B cell (primary cell): ENCODE measurements around the gene MOB3B. TPM values are rescaled to one million over a fixed set of nuclear protein-coding genes. Genes with fewer than 3 reads are reported as not detected.

Experiments
- ATAC-seq: fragments of 200-7000 bp; cut with Tn5 transposase; one replicate; pipeline ENCODE4 v1.10.0; 2021; ENCODE audit warnings: low read depth, mild to moderate bottlenecking, moderate number of reproducible peaks, moderate library complexity
- CTCF ChIA-PET: fragments of 350-600 bp; sonication (Branson Sonifier 250); formaldehyde crosslinking; loops from one replicate; lab custom pipeline; 2021; ENCODE audit warnings: antibody characterized with exemption, inconsistent platforms; lab: Charles Lee
- POLR2A ChIA-PET: fragments of 350-600 bp; sonication (Branson Sonifier 250); formaldehyde crosslinking; loops from one replicate; lab custom pipeline; 2021; ENCODE audit warnings: antibody characterized with exemption; lab: Charles Lee
- DNase-seq: peaks from one replicate; pipeline ENCODE4 v3.0.0; 2013
- H2AFZ ChIP-seq: 2 replicates; pipeline ENCODE4 v1.6.1; 2012; ENCODE audit warnings: mild to moderate bottlenecking, low read depth, low read length; ENCODE audit not compliant: insufficient read depth, poor library complexity, severe bottlenecking
- H3K27ac ChIP-seq, 2 donors: 1 replicate in 1 of 2; 2 replicates in 1 of 2; pipeline ENCODE4 v1.5.1; 2012 to 2013; ENCODE audit warnings: low read length in 2 of 2, mild to moderate bottlenecking in 2 of 2, moderate library complexity in 1 of 2
- H3K27me3 ChIP-seq, 4 experiments: fragments of 200-600 bp in 1 of 4; sonication (generic) in 1 of 4; replicated peaks in 1 of 4; 1 replicate in 2 of 4; 2 replicates in 2 of 4; pipeline versions ENCODE4 v1.6.1 to v1.7.0; 2013 to 2016; ENCODE audit warnings: low read length in 3 of 4, mild to moderate bottlenecking in 2 of 4, mixed read lengths in 1 of 4, moderate library complexity in 1 of 4; ENCODE audit not compliant: insufficient read depth in 4 of 4, control insufficient read depth in 3 of 4; ENCODE audit errors: control extremely low read depth in 1 of 4
- H3K36me3 ChIP-seq, 2 experiments: replicated peaks in 1 of 2; 1 replicate in 1 of 2; 2 replicates in 1 of 2; pipeline versions ENCODE4 v1.6.1 to v1.7.1; 2013; ENCODE audit warnings: low read length in 1 of 2; ENCODE audit not compliant: insufficient read depth in 2 of 2, control insufficient read depth in 1 of 2; ENCODE audit errors: control extremely low read depth in 1 of 2, extremely low read depth in 1 of 2
- H3K4me1 ChIP-seq, 2 donors: fragments of 200-600 bp in 1 of 2; sonication (generic) in 1 of 2; 1 replicate in 1 of 2; 2 replicates in 1 of 2; pipeline versions ENCODE4 v1.5.1 to v1.6.1; 2013 to 2017; ENCODE audit warnings: low read length in 2 of 2; ENCODE audit not compliant: control insufficient read depth in 2 of 2, insufficient read depth in 2 of 2
- H3K4me2 ChIP-seq: replicated peaks from 2 replicates; pipeline ENCODE3; 2012; ENCODE audit warnings: mild to moderate bottlenecking, low read depth, low read length; ENCODE audit not compliant: poor library complexity, severe bottlenecking
- H3K4me3 ChIP-seq, 5 experiments: fragments of 200-600 bp in 1 of 5; sonication (generic) in 1 of 5; 1 replicate in 3 of 5; 2 replicates in 2 of 5; pipeline versions ENCODE4 v1.5.1 to v1.7.0; 2011 to 2016; ENCODE audit warnings: low read length in 4 of 5, mild to moderate bottlenecking in 4 of 5, low read depth in 2 of 5, control low read depth in 1 of 5, moderate library complexity in 1 of 5; ENCODE audit not compliant: insufficient read depth in 1 of 5; ENCODE audit errors: control extremely low read depth in 1 of 5, extremely low read depth in 1 of 5
- H3K79me2 ChIP-seq: fragments of 200-600 bp; sonication (generic); one replicate; pipeline ENCODE4 v1.6.0; 2016; ENCODE audit warnings: low read length; ENCODE audit not compliant: control insufficient read depth, insufficient read depth
- H3K9ac ChIP-seq: fragments of 200-600 bp; sonication (generic); 2 replicates; pipeline ENCODE4 v1.6.1; 2017; ENCODE audit warnings: mild to moderate bottlenecking, low read length, moderate library complexity
- H3K9me3 ChIP-seq, 3 donors: one replicate each; pipeline versions ENCODE4 v1.6.1 to v1.7.1; 2013; ENCODE audit warnings: low read length in 2 of 3; ENCODE audit not compliant: control insufficient read depth in 2 of 3, insufficient read depth in 1 of 3; ENCODE audit errors: control extremely low read depth in 1 of 3
- H4K20me1 ChIP-seq: 2 replicates; pipeline ENCODE4 v1.6.0; 2012; ENCODE audit warnings: mild to moderate bottlenecking, low read length; ENCODE audit not compliant: insufficient read depth, control insufficient read depth, poor library complexity, severe bottlenecking
- H3K27ac Mint-ChIP-seq: one replicate; pipeline ENCODE4 v1.8.0; 2021; ENCODE audit warnings: mixed read lengths
- H3K27me3 Mint-ChIP-seq: one replicate; pipeline ENCODE4 v1.8.0; 2021; ENCODE audit warnings: mixed read lengths
- H3K4me1 Mint-ChIP-seq: one replicate; pipeline ENCODE4 v1.8.0; 2021; ENCODE audit warnings: mixed read lengths
- H3K4me3 Mint-ChIP-seq: one replicate; pipeline ENCODE4 v1.8.0; 2021; ENCODE audit warnings: mixed read lengths
- H3K9me3 Mint-ChIP-seq: one replicate; pipeline ENCODE4 v1.8.0; 2022; ENCODE audit warnings: mixed read lengths; ENCODE audit not compliant: insufficient read depth
- EZH2 ChIP-seq: IDR thresholded peaks from 2 replicates; pipeline ENCODE4 v1.6.1; 2012; ENCODE audit warnings: borderline replicate concordance, low read depth, mild to moderate bottlenecking, moderate library complexity, low read length; ENCODE audit not compliant: insufficient read depth, poor library complexity, severe bottlenecking
- WGBS: methylation state at CpG from one replicate; pipeline ENCODE4 v1.1.5; 2013; ENCODE audit warnings: missing lambda C conversion rate; ENCODE audit not compliant: insufficient coverage; 5-methylcytosine and 5-hydroxymethylcytosine counted together
- intact Hi-C: fragments of 100-400 bp; cut with micrococcal nuclease; formaldehyde crosslinking; loops from one replicate; pipeline ENCODE4 v1.10.0; 2022
- polyA plus RNA-seq: library from polyadenylated mRNA; depleted of rRNA; stranded (reverse); fragments of >200 nt; gene quantifications from 2 replicates; pipeline ENCODE4 v1.2.3, GENCODE V29; 2012
- total RNA-seq, 2 donors: library from RNA; stranded (reverse); fragments of 120-200 nt in 1 of 2; gene quantifications; 1 replicate in 1 of 2; 2 replicates in 1 of 2; pipeline versions ENCODE4 v1.2.3 to v1.2.4, GENCODE V29; 2013 to 2022
- TF ChIP-seq, protein P1 (sequence below): fragments of 200-600 bp; IDR thresholded peaks from one replicate; pipeline ENCODE4 v1.8.0; 2022; ENCODE audit warnings: antibody characterized with exemption, mild to moderate bottlenecking

Gene MOB3B
- total and polyA plus RNA-seq, 2 donors (not counting 1 experiment from before 2014, with no cell fraction given) = 7.3 to 7.9 TPM

DNA sequence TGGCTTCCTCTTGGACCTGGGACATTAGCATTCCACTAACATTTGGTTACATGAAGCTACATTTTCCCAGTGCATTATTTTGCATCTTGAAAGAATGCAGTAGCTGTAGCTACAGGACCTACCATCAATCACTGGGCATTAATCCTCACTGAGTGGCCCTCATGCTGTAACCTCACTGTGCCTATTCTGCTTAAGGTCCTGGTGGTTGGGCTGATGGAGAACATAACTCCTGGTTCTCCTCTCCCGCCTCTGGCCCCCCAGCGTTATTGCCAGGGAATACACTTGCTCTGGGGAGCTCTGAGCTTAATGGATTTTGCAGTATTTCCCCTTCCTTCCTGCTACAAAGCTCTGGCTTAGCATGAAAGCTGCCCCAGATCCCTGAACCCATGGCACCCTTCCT lies 121.1 kb downstream of the MOB3B start:
- H4K20me1 ChIP-seq = peaks cover 4% of the 10 kb centered on the region
- peaks cover 95% of the 10 kb centered on the region for H3K79me2 ChIP-seq
- H3K36me3 ChIP-seq = peaks cover 0 to 3% of the 10 kb centered on the region in 2 experiments
- ChIA-PET POLR2A (no interaction called here), CTCF (interaction anchor here (1.0 to 1.3 kb wide), 2 partner anchors 16 to 18 kb away, joined by 3 read pairs; no protein-coding TSS in a partner anchor)
- no peak overlapping the region for H3K4me3 ChIP-seq
- no peaks in the 10 kb centered on the region for H3K9me3 ChIP-seq
- H3K27ac ChIP-seq = no peak overlapping the region
- H3K9ac ChIP-seq = no peak overlapping the region
- H3K27me3 ChIP-seq = no peaks in the 10 kb centered on the region
- Mint-ChIP-seq H3K27ac (no peak overlapping the region), H3K4me3 (no peak overlapping the region), H3K4me1 (peaks cover 36% of the 10 kb centered on the region), H3K27me3 (no peaks in the 10 kb centered on the region), H3K9me3 (no peaks in the 10 kb centered on the region)
- 92% methylated on average over 2 of the region's 2 CpGs for WGBS
- ATAC-seq (no peak), DNase-seq (no peak)
- H3K4me2 ChIP-seq = no peak overlapping the region
- no peak overlapping the region for H2AFZ ChIP-seq
- TF ChIP-seq EZH2 = no peak
- TF ChIP-seq, protein P1, sequence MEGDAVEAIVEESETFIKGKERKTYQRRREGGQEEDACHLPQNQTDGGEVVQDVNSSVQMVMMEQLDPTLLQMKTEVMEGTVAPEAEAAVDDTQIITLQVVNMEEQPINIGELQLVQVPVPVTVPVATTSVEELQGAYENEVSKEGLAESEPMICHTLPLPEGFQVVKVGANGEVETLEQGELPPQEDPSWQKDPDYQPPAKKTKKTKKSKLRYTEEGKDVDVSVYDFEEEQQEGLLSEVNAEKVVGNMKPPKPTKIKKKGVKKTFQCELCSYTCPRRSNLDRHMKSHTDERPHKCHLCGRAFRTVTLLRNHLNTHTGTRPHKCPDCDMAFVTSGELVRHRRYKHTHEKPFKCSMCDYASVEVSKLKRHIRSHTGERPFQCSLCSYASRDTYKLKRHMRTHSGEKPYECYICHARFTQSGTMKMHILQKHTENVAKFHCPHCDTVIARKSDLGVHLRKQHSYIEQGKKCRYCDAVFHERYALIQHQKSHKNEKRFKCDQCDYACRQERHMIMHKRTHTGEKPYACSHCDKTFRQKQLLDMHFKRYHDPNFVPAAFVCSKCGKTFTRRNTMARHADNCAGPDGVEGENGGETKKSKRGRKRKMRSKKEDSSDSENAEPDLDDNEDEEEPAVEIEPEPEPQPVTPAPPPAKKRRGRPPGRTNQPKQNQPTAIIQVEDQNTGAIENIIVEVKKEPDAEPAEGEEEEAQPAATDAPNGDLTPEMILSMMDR = no peak
- intact Hi-C loops = no loop called here
- H3K4me1 ChIP-seq = peaks cover 0 to under 1% of the 10 kb centered on the region in 2 donors

DNA sequence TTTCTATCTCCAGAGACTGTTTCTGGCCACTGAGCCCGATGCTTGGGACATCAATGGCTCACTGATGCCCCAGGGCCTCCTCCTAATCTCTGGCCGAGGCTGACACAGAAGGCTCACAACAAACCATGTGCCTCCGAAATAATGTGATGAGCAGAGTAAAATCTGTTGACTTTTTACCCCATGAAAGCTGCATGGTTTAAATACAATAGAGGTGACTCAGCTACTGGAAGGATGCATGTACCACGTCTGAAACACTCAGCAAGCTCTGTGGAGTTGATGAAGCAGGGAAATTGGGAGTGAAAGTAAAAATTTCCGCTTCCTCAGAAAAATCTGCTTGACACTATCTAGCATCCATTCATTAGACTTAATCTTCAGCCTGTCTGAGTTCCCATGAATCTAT lies 121.6 kb downstream of the MOB3B start:
- no peaks in the 10 kb centered on the region for H3K27me3 ChIP-seq
- no peak overlapping the region for H3K9ac ChIP-seq
- CTCF ChIA-PET = interaction anchor here (0.7 to 1.0 kb wide), 2 partner anchors 15 to 79 kb away, joined by 3 read pairs; no protein-coding TSS in a partner anchor
- intact Hi-C loops = no loop called here
- H3K27ac Mint-ChIP-seq = no peak overlapping the region
- no peak for TF ChIP-seq EZH2
- TF ChIP-seq, protein P1 = no peak
- H2AFZ ChIP-seq = no peak overlapping the region
- H3K9me3 Mint-ChIP-seq = no peaks in the 10 kb centered on the region
- H4K20me1 ChIP-seq = peaks cover 4% of the 10 kb centered on the region
- ATAC-seq (no peak), DNase-seq (no peak)
- no peak overlapping the region for H3K4me3 Mint-ChIP-seq
- peaks cover 35% of the 10 kb centered on the region for H3K4me1 Mint-ChIP-seq
- 80% methylated on average over 3 of the region's 5 CpGs for WGBS
- peaks cover 0 to 3% of the 10 kb centered on the region in 2 experiments for H3K36me3 ChIP-seq
- H3K9me3 ChIP-seq = no peaks in the 10 kb centered on the region
- H3K27me3 Mint-ChIP-seq = no peaks in the 10 kb centered on the region
- H3K4me1 ChIP-seq = no peaks in the 10 kb centered on the region
- no peak overlapping the region for H3K4me2 ChIP-seq
- no peak overlapping the region for H3K4me3 ChIP-seq
- H3K27ac ChIP-seq = no peak overlapping the region
- POLR2A ChIA-PET = no interaction called here
- peaks cover 91% of the 10 kb centered on the region for H3K79me2 ChIP-seq
